Epithelial cell of proximal tubule (primary cell): ENCODE measurements around the gene TFB1M. TPM values are rescaled to one million over a fixed set of nuclear protein-coding genes. Genes with fewer than 3 reads are reported as not detected.

Source experiments
- DNase-seq: peaks from one replicate; pipeline ENCODE4 v3.0.0-alpha.2; 2011; ENCODE audit warnings: low read depth
- H3K4me3 ChIP-seq: 2 replicates; pipeline ENCODE4 v1.5.1; 2011; ENCODE audit warnings: low read depth, mild to moderate bottlenecking, low read length
- CTCF ChIP-seq: conservative IDR thresholded peaks from 2 replicates; pipeline ENCODE4 v1.5.1; 2012; ENCODE audit warnings: low read depth, mild to moderate bottlenecking, low read length
- total RNA-seq: library from RNA; depleted of rRNA; stranded (reverse); fragments of >200 nt; gene quantifications from 2 replicates; pipeline ENCODE4 v1.2.3, GENCODE V29; 2015

The TFB1M gene
- total RNA-seq, 1 donor from 2014 or later: 19.3 TPM

DNA sequence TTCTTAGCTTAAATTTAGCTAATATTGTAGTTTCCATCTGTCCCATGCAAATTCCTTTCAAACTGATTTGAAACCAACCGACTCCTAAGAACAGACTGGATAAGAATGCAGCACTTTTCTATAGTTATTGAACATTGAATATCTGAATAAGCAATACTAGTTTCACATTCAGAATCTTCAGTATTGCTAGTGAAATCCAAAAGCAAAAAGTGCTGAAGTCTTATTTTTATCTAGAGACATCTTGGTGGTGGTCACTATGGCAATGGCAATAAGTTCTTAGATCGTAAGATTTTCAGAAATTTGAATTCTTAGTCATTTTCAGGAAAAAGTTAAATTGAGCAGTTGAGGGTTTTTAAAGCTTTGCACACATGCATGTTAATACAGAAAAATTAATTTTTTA is 2.7 kb downstream of the TFB1M start:
- no peak for TF ChIP-seq CTCF
- H3K4me3 ChIP-seq: no peak overlapping the region
- no peak for DNase-seq

DNA sequence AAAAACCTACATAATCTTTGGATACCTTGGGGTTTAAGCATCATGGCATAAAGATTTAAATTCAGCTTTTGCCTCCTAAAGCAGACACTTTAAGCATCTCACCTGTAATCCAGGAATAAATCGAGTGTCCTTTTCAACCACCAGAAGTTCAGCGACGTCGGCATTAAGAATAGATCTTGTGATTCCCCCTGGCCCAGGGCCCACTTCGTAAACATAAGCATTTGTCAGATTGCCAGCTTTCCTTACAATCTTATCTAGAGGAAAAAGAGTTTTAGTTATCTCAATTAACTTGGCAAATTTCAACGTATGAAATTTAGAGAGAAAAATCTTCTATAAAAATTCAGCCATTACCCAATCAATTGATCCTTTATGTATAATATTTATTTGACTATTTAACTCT is 3.2 kb downstream of the TFB1M start:
- H3K4me3 ChIP-seq: no peak overlapping the region
- no peak for TF ChIP-seq CTCF
- no peak for DNase-seq

- no peak for DNase-seq
- no peak overlapping the region for H3K4me3 ChIP-seq
- TF ChIP-seq CTCF: no peak
These were observed 3.7 kb downstream of the TFB1M start for GRCh38 chr6:155310596-155310995.

GRCh38 chr6:155309150-155309549 is 5.1 kb downstream of the TFB1M start:
- no peak for DNase-seq
- no peak for TF ChIP-seq CTCF
- no peak overlapping the region for H3K4me3 ChIP-seq

- H3K4me3 ChIP-seq: no peak overlapping the region
- DNase-seq: no peak
- TF ChIP-seq CTCF: no peak
These were observed 7.3 kb downstream of the TFB1M start for GRCh38 chr6:155306958-155307357.

DNA sequence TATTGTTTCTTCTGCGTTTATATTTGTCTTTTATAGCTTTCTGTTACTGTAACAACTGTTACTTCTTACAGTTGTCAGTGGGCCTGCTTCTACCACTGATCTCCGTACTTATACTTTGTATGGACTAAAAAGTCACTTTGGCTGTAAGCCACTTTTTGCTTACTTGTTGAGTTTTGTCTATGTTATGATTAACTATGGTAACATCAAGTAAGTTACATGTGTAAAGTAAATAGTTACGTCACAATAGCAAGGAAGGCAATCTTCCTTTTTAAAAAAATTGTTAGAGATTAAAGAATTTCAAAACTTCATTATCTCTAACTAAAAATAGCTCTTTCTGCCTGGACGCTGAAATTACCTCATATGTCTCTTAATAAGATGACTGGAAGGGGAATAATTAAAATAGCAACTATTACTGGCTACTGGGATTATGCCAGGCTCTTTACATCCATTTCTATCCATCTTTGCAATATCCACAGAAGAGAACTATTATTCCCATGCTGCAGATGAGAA is 10.9 kb downstream of the TFB1M start:
- H3K4me3 ChIP-seq: no peak overlapping the region
- TF ChIP-seq CTCF: no peak
- DNase-seq: no peak

DNA sequence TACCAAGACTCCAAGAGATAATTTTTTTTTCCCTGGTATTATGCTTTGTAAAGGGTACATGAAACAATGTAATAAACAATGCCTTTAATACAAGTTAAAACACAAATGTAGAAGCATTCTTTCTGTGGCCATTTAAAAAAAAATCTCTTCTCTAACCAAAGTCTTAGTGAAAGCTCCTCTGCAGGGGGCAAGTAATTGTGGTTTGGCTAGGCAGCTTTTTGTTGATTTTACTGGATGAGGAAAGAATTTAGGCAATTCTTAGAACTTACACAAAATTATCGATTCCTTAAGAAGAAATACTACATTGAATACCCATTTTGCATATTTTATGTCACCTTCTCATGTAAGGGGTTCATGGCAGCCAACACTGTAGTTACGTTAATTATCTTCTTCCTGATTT is 12.4 kb downstream of the TFB1M start:
- H3K4me3 ChIP-seq: no peak overlapping the region
- no peak for DNase-seq
- TF ChIP-seq CTCF: no peak
